Peyer's patch (tissue), 4 donors: Measurements from ENCODE around the gene CLK2. TPM values are rescaled to one million over a fixed set of nuclear protein-coding genes. Genes with fewer than 3 reads are reported as not detected.
"Not testable (repeated sequence)": the region's sequence is repeated elsewhere in the genome, so short reads cannot be mapped to it uniquely, and the experiment has no call there.

Experiments used
- DNase-seq, 3 donors: peaks; one replicate each; pipeline ENCODE4 v3.0.0-alpha.2; 2017 to 2019
- H3K27ac ChIP-seq, 4 donors: fragments of 200-600 bp; sonication (generic); one replicate each; pipeline ENCODE4 v1.5.1; 2016 to 2019
- H3K27me3 ChIP-seq, 2 donors: fragments of 200-600 bp; sonication (generic); one replicate each; pipeline ENCODE4 v1.5.1; 2019
- H3K36me3 ChIP-seq, 3 donors: fragments of 200-600 bp; sonication (generic); one replicate each; pipeline ENCODE4 v1.5.1; 2016 to 2019
- H3K4me1 ChIP-seq, 4 donors: fragments of 200-600 bp; sonication (generic); one replicate each; pipeline ENCODE4 v1.5.1; 2016 to 2019
- H3K4me3 ChIP-seq, 4 donors: fragments of 200-600 bp; sonication (generic); 1 replicate in 3 of 4; 2 replicates in 1 of 4; pipeline ENCODE4 v1.5.1; 2016 to 2019; ENCODE audit warnings: mild to moderate bottlenecking in 1 of 4
- H3K9me3 ChIP-seq, 4 donors: fragments of 200-600 bp; sonication (generic); one replicate each; pipeline ENCODE4 v1.5.1; 2016 to 2019; ENCODE audit warnings: mild to moderate bottlenecking in 1 of 4
- CTCF ChIP-seq, 6 experiments: fragments of 450-650 bp in 4 of 6; fragments of 200-600 bp in 2 of 6; sonication (generic) in 1 of 6; IDR thresholded peaks; one replicate each; pipeline ENCODE4 v1.5.1; 2017 to 2019; ENCODE audit warnings: antibody characterized with exemption in 6 of 6, mild to moderate bottlenecking in 3 of 6, moderate library complexity in 1 of 6
- POLR2A ChIP-seq, 2 donors: fragments of 450-650 bp; IDR thresholded peaks; one replicate each; pipeline ENCODE4 v1.5.1; 2017; ENCODE audit warnings: antibody characterized with exemption in 2 of 2, mild to moderate bottlenecking in 2 of 2, moderate library complexity in 2 of 2
- total RNA-seq, 4 donors: library from RNA; depleted of rRNA; stranded (reverse); fragments of >200 nt; gene quantifications; one replicate each; pipeline ENCODE4 v1.1.0, GENCODE V29; 2016

Gene CLK2
- total RNA-seq, 4 donors from 2014 or later: 44.7 to 125 (median 98.5) TPM

GRCh38 chr1:155295942-155296267, 22.6 kb upstream of the CLK2 start:
- no peak for DNase-seq
- H3K4me1 ChIP-seq: no peaks in the 10 kb centered on the region

GRCh38 chr1:155295183-155295941, 22.1 kb upstream of the CLK2 start:
- H3K4me3 ChIP-seq: peak overlapping the region in 1 of 4 donors; percentile 18
- no peak overlapping the region for H3K27ac ChIP-seq
- no peaks in the 10 kb centered on the region for H3K9me3 ChIP-seq
- no peaks in the 10 kb centered on the region for H3K36me3 ChIP-seq
- H3K4me1 ChIP-seq: no peaks in the 10 kb centered on the region
- H3K27me3 ChIP-seq: no peaks in the 10 kb centered on the region
- no peak for DNase-seq
- no peak for TF ChIP-seq POLR2A (IDR thresholded peaks at IDR 0.05)
- TF ChIP-seq CTCF (IDR thresholded peaks at IDR 0.05): no peak

More at GRCh38 chr1:155295942-155296267, 22.6 kb upstream of the CLK2 start:
- no peaks in the 10 kb centered on the region for H3K9me3 ChIP-seq
- H3K4me3 ChIP-seq: no peak overlapping the region
- H3K27ac ChIP-seq: no peak overlapping the region
- H3K36me3 ChIP-seq: no peaks in the 10 kb centered on the region
- TF ChIP-seq CTCF (IDR thresholded peaks at IDR 0.05): no peak
- no peaks in the 10 kb centered on the region for H3K27me3 ChIP-seq

- H3K4me3 ChIP-seq: peak overlapping the region in 1 of 4 donors; percentile 18
- H3K27me3 ChIP-seq: no peaks in the 10 kb centered on the region
- no peak for TF ChIP-seq CTCF (IDR thresholded peaks at IDR 0.05)
- TF ChIP-seq POLR2A (IDR thresholded peaks at IDR 0.05): no peak
Observed at GRCh38 chr1:155294520-155295182, 21.3 kb upstream of the CLK2 start.

GRCh38 chr1:155293086-155293749, 19.9 kb upstream of the CLK2 start:
- Histone ChIP-seq H3K4me1 (no peaks in the 10 kb centered on the region), H3K4me3 (no peak overlapping the region), H3K36me3 (no peaks in the 10 kb centered on the region), H3K27ac (no peak overlapping the region), H3K27me3 (no peaks in the 10 kb centered on the region), H3K9me3 (no peaks in the 10 kb centered on the region)
- TF ChIP-seq CTCF (IDR thresholded peaks at IDR 0.05): no peak
- TF ChIP-seq POLR2A (IDR thresholded peaks at IDR 0.05): no peak
- no peak for DNase-seq

More at GRCh38 chr1:155294520-155295182, 21.3 kb upstream of the CLK2 start:
- H3K4me1 ChIP-seq: no peaks in the 10 kb centered on the region
- H3K9me3 ChIP-seq: no peaks in the 10 kb centered on the region
- no peak overlapping the region for H3K27ac ChIP-seq
- DNase-seq: no peak
- H3K36me3 ChIP-seq: no peaks in the 10 kb centered on the region

GRCh38 chr1:155291006-155291405, 17.7 kb upstream of the CLK2 start:
- H3K27ac ChIP-seq, DNase-seq, H3K9me3 ChIP-seq, H3K4me3 ChIP-seq, H3K36me3 ChIP-seq, H3K4me1 ChIP-seq, H3K27me3 ChIP-seq: not testable (repeated sequence)

- Histone ChIP-seq H3K4me3 (no peak overlapping the region), H3K4me1 (no peaks in the 10 kb centered on the region), H3K36me3 (no peaks in the 10 kb centered on the region), H3K27ac (no peak overlapping the region), H3K27me3 (no peaks in the 10 kb centered on the region), H3K9me3 (no peaks in the 10 kb centered on the region)
- DNase-seq: no peak
- TF ChIP-seq CTCF (IDR thresholded peaks at IDR 0.05) (no peak), POLR2A (IDR thresholded peaks at IDR 0.05) (no peak)
Observed at GRCh38 chr1:155287987-155288543, 14.8 kb upstream of the CLK2 start.
